Mesenchymal stem cell (in vitro differentiated cells and primary cell): ENCODE results near the gene WNT4.

Experiments used
- DNase-seq: peaks from one replicate; pipeline ENCODE4 v3.0.0-alpha.2; 2013
- H2AFZ ChIP-seq: one replicate; pipeline ENCODE4 v1.6.1; 2013; ENCODE audit warnings: low read depth, mild to moderate bottlenecking, control low read depth, inconsistent platforms, low read length, moderate library complexity
- H2AK5ac ChIP-seq: 2 replicates; pipeline ENCODE4 v1.6.1; 2013; ENCODE audit warnings: low read length, moderate library complexity, mild to moderate bottlenecking, inconsistent platforms; ENCODE audit not compliant: severe bottlenecking
- H2BK120ac ChIP-seq: one replicate; pipeline ENCODE4 v1.6.1; 2013; ENCODE audit warnings: low read depth, mild to moderate bottlenecking, inconsistent platforms, low read length, moderate library complexity
- H2BK12ac ChIP-seq, 2 experiments: one replicate each; pipeline ENCODE4 v1.6.1; 2013; ENCODE audit warnings: inconsistent platforms in 2 of 2, low read length in 2 of 2, mild to moderate bottlenecking in 2 of 2, moderate library complexity in 2 of 2, control low read depth in 1 of 2
- H2BK15ac ChIP-seq: one replicate; pipeline ENCODE4 v1.6.1; 2013; ENCODE audit warnings: mild to moderate bottlenecking, low read depth, inconsistent platforms; ENCODE audit not compliant: poor library complexity, severe bottlenecking
- H2BK5ac ChIP-seq: 2 replicates; pipeline ENCODE4 v1.6.1; 2013; ENCODE audit warnings: low read depth, mild to moderate bottlenecking, low read length, control low read depth, inconsistent platforms; ENCODE audit not compliant: poor library complexity, severe bottlenecking
- H3K14ac ChIP-seq, 2 experiments: one replicate each; pipeline ENCODE4 v1.6.1; 2013; ENCODE audit warnings: inconsistent platforms in 2 of 2, low read length in 2 of 2, control low read depth in 1 of 2, mild to moderate bottlenecking in 1 of 2, moderate library complexity in 1 of 2
- H3K18ac ChIP-seq, 2 experiments: one replicate each; pipeline ENCODE4 v1.6.1; 2013; ENCODE audit warnings: inconsistent platforms in 2 of 2, low read length in 2 of 2, control low read depth in 1 of 2, low read depth in 1 of 2, mild to moderate bottlenecking in 1 of 2
- H3K23ac ChIP-seq, 2 experiments: one replicate each; pipeline ENCODE4 v1.6.1; 2013; ENCODE audit warnings: inconsistent platforms in 2 of 2, low read length in 2 of 2, mild to moderate bottlenecking in 2 of 2, moderate library complexity in 2 of 2, control low read depth in 1 of 2
- H3K27ac ChIP-seq: 2 replicates; pipeline ENCODE4 v1.5.1; 2013; ENCODE audit warnings: mild to moderate bottlenecking, moderate library complexity, low read length, control low read depth, inconsistent platforms; ENCODE audit not compliant: poor library complexity, severe bottlenecking
- H3K27me3 ChIP-seq, 2 experiments: 2 replicates each; pipeline versions ENCODE4 v1.6.1 to v1.7.0; 2013; ENCODE audit warnings: low read length in 2 of 2, mild to moderate bottlenecking in 2 of 2, moderate library complexity in 2 of 2, control low read depth in 1 of 2, inconsistent platforms in 1 of 2; ENCODE audit not compliant: control insufficient read depth in 1 of 2, insufficient read depth in 1 of 2
- H3K36me3 ChIP-seq, 2 experiments: 2 replicates each; pipeline versions ENCODE4 v1.6.1 to v1.7.0; 2013; ENCODE audit warnings: low read length in 2 of 2, control low read depth in 1 of 2, inconsistent platforms in 1 of 2, low read depth in 1 of 2, mild to moderate bottlenecking in 1 of 2; ENCODE audit not compliant: insufficient read depth in 2 of 2, control insufficient read depth in 1 of 2
- H3K4ac ChIP-seq, 2 experiments: one replicate each; pipeline ENCODE4 v1.6.1; 2013; ENCODE audit warnings: inconsistent platforms in 2 of 2, low read length in 2 of 2, mild to moderate bottlenecking in 2 of 2, moderate library complexity in 2 of 2, control low read depth in 1 of 2, low read depth in 1 of 2
- H3K4me1 ChIP-seq: 2 replicates; pipeline ENCODE4 v1.6.1; 2013; ENCODE audit warnings: low read depth, low read length, control low read depth; ENCODE audit not compliant: control insufficient read depth, insufficient read depth
- H3K4me2 ChIP-seq: 2 replicates; pipeline ENCODE4 v1.6.1; 2013; ENCODE audit warnings: low read length, mild to moderate bottlenecking, inconsistent platforms; ENCODE audit not compliant: poor library complexity, severe bottlenecking
- H3K4me3 ChIP-seq, 2 experiments: 2 replicates each; pipeline versions ENCODE4 v1.5.1 to v1.7.0; 2013; ENCODE audit warnings: low read length in 2 of 2, mild to moderate bottlenecking in 2 of 2, control low read depth in 1 of 2, low read depth in 1 of 2; ENCODE audit not compliant: insufficient read depth in 1 of 2
- H3K79me1 ChIP-seq: replicated peaks from 2 replicates; pipeline ENCODE4 v1.6.1; 2013; ENCODE audit warnings: mild to moderate bottlenecking, control low read depth, low read length, inconsistent platforms; ENCODE audit not compliant: poor library complexity, severe bottlenecking
- H3K9ac ChIP-seq: 2 replicates; pipeline ENCODE4 v1.7.0; 2013; ENCODE audit warnings: mild to moderate bottlenecking, low read length, moderate library complexity
- H3K9me3 ChIP-seq: 2 replicates; pipeline ENCODE4 v1.7.0; 2013; ENCODE audit warnings: mild to moderate bottlenecking, low read length; ENCODE audit not compliant: control insufficient read depth
- H4K8ac ChIP-seq: one replicate; pipeline ENCODE4 v1.6.1; 2013; ENCODE audit warnings: inconsistent platforms, mild to moderate bottlenecking, low read length, moderate library complexity
- H4K91ac ChIP-seq: one replicate; pipeline ENCODE4 v1.6.1; 2013; ENCODE audit warnings: mild to moderate bottlenecking, low read length, inconsistent platforms
- WGBS: methylation state at CpG from one replicate; pipeline ENCODE4 v1.1.7; 2013; ENCODE audit warnings: mixed read lengths; 5-methylcytosine and 5-hydroxymethylcytosine counted together

WNT4 gene

GRCh38 chr1:22071511-22071910 lies 71.4 kb downstream of the WNT4 start:
- Histone ChIP-seq H3K27me3 (no peaks in the 10 kb centered on the region), H4K8ac (no peak overlapping the region), H2BK120ac (no peak overlapping the region), H2BK5ac (no peak overlapping the region), H3K4me3 (no peak overlapping the region), H3K14ac (no peak overlapping the region), H3K23ac (no peak overlapping the region), H2BK15ac (no peak overlapping the region), H2BK12ac (no peak overlapping the region), H4K91ac (no peak overlapping the region), H3K18ac (no peak overlapping the region), H3K4me2 (no peak overlapping the region), H3K4ac (no peak overlapping the region), H2AK5ac (no peak overlapping the region), H3K36me3 (peaks cover 19 to 27% of the 10 kb centered on the region in 2 experiments), H3K27ac (no peak overlapping the region), H3K9ac (no peak overlapping the region), H3K79me1 (no peaks in the 10 kb centered on the region), H3K9me3 (no peaks in the 10 kb centered on the region), H2AFZ (no peak overlapping the region), H3K4me1 (peaks cover 12% of the 10 kb centered on the region)
- 100% methylated on average over 2 of the region's 2 CpGs for WGBS
- DNase-seq: no peak
